Measurements from ENCODE around the gene UBE2Q1. TPM values are rescaled to one million over a fixed set of nuclear protein-coding genes. Genes with fewer than 3 reads are reported as not detected.

Gene UBE2Q1
- total and polyA plus RNA-seq, 10 donors, result 25.8 to 119 (median 67.8) TPM

- DNase-seq, result no peak
- Histone ChIP-seq H3K27me3 (replicated peaks in 1 of 7) (no peaks in the 10 kb centered on the region), H3K4me1 (peaks cover 0 to 4% (median 0%) of the 10 kb centered on the region in 6 donors), H3K4me3 (no peak overlapping the region), H3K27ac (no peak overlapping the region), H3K9me3 (no peaks in the 10 kb centered on the region), H3K36me3 (no peaks in the 10 kb centered on the region)
- intact Hi-C loops (cut with DNase I; ENCODE audit: low total_unique reads), result no loop called here
- TF ChIP-seq CTCF (IDR thresholded peaks at IDR 0.05 in 8 of 11, conservative IDR thresholded peaks at IDR 0.05 in 3 of 11) (no peak), POLR2AphosphoS5 (IDR thresholded peaks at IDR 0.05) (no peak)
- WGBS, 5 donors, result 77 to 88% (median 82%) methylated on average over 6 of the region's 6 CpGs
These were observed 31.3 kb downstream of the UBE2Q1 start for GRCh38 chr1:154527192-154527591.

DNA sequence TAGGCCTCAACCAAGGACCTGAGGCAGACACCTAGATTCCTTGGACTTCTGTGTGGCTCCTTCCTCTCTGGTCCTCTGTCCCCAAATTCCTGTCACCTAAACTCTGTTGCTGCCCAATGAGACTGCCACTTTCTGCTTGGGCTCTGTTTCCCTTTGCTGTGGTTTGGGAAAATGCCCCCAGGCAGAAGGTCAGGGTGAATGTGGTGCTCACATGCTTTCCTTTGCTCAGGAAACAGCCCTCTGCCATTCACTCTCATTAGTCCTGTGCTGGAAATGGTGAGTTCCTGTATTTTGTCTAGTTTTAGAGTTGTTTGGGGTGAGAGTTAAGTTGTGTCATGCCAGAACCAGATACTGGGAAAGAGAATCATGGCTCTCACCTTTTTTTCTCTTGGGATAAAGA lies 33.6 kb downstream of the UBE2Q1 start:
- TF ChIP-seq CTCF (IDR thresholded peaks at IDR 0.05 in 8 of 11, conservative IDR thresholded peaks at IDR 0.05 in 3 of 11) (no peak), POLR2AphosphoS5 (IDR thresholded peaks at IDR 0.05) (peak in 1 of 3 donors; percentile 22), POLR2A (IDR thresholded peaks at IDR 0.05) (no peak)
- intact Hi-C loops (cut with DNase I; ENCODE audit: low total_unique reads), result no loop called here
- Histone ChIP-seq H3K4me1 (peaks cover 3 to 23% (median 6%) of the 10 kb centered on the region in 6 donors), H3K9me3 (no peaks in the 10 kb centered on the region), H3K4me3 (no peak overlapping the region), H3K36me3 (no peaks in the 10 kb centered on the region), H3K27ac (peak overlapping the region in 4 of 8 donors; percentile 1 to 27 (median 8)), H3K27me3 (replicated peaks in 1 of 7) (no peaks in the 10 kb centered on the region)
- DNase-seq, result peak; percentile 10

DNA sequence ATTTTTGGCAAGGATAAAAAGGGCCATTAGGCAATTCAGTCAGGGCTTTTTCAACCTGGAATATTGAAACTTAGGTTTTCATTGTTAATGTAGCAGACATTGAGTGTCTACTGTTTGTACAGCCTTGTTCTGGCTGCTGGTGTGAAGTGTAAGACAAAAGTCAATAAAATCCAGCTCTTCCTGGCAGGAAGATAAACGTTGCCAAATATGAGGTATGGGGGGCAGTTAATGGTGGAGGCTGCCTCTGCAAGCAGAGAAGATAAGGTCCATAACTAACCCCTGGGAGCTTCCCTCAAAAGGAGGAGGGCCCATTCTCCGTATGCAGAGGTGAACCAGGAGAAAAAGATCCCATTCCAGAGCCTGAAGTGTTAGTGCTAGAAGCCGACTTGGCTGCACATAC lies 36.8 kb downstream of the UBE2Q1 start:
- no peaks in the 10 kb centered on the region for H3K9me3 ChIP-seq
- no peak for TF ChIP-seq POLR2A (IDR thresholded peaks at IDR 0.05)
- no peak for TF ChIP-seq POLR2AphosphoS5 (IDR thresholded peaks at IDR 0.05)
- no peak for TF ChIP-seq CTCF (IDR thresholded peaks at IDR 0.05 in 8 of 11, conservative IDR thresholded peaks at IDR 0.05 in 3 of 11)
- H3K36me3 ChIP-seq, result no peaks in the 10 kb centered on the region
- DNase-seq, result peak; percentile 4
- intact Hi-C loops (cut with DNase I; ENCODE audit: low total_unique reads), result no loop called here
- peaks cover 3 to 29% (median 10%) of the 10 kb centered on the region in 6 donors for H3K4me1 ChIP-seq
- H3K27ac ChIP-seq, result no peak overlapping the region
- 58 to 76% (median 66%) methylated on average over 3 of the region's 3 CpGs for WGBS, 5 donors
- no peak overlapping the region for H3K4me3 ChIP-seq
- no peaks in the 10 kb centered on the region for H3K27me3 ChIP-seq (replicated peaks in 1 of 7)

- 27 to 70% (median 50%) methylated on average over 3 of the region's 3 CpGs for WGBS, 5 donors
- H3K27ac ChIP-seq, result peak overlapping the region in 5 of 8 donors; percentile 41 to 64 (median 60)
- H3K9me3 ChIP-seq, result no peaks in the 10 kb centered on the region
These were observed 38.1 kb downstream of the UBE2Q1 start for GRCh38 chr1:154520333-154520732.

More at GRCh38 chr1:154520333-154520732, 38.1 kb downstream of the UBE2Q1 start:
- intact Hi-C loops (cut with DNase I; ENCODE audit: low total_unique reads), result no loop called here
- Histone ChIP-seq H3K27me3 (replicated peaks in 1 of 7) (no peaks in the 10 kb centered on the region), H3K4me1 (peaks cover 3 to 29% (median 10%) of the 10 kb centered on the region in 6 donors), H3K36me3 (no peaks in the 10 kb centered on the region), H3K4me3 (no peak overlapping the region)
- DNase-seq, result peak; percentile 21
- TF ChIP-seq CTCF (IDR thresholded peaks at IDR 0.05 in 8 of 11, conservative IDR thresholded peaks at IDR 0.05 in 3 of 11) (no peak), POLR2AphosphoS5 (IDR thresholded peaks at IDR 0.05) (no peak), POLR2A (IDR thresholded peaks at IDR 0.05) (no peak)
